ENCODE measurements around the gene RNASE13.

GRCh38 chr14:21043387-21043973 is 8.9 kb upstream of the RNASE13 start:
- no peak for TF ChIP-seq CTCF (IDR thresholded peaks at IDR 0.05; ENCODE audit: low read length)
- TF ChIP-seq EZH2 (IDR thresholded peaks at IDR 0.05; ENCODE audit: borderline replicate concordance, low read length) = no peak

Measured in OCI-LY1 (cell line).